Measurements from ENCODE around the gene IPO8.

Gene IPO8

GRCh38 chr12:30695199-30696102, at the start of gene IPO8:
Gene IPO8, minus strand, starts transcription at chr12:30695869. Its CDS starts 222 bp downstream, at chr12:30695647.
- peak; percentile 89 to 91 for DNase-seq

- DNase-seq = no peak
Observed at GRCh38 chr12:30744321-30744720, 48.7 kb upstream of the IPO8 start.

- DNase-seq = no peak
Observed at GRCh38 chr12:30740274-30740673, 44.6 kb upstream of the IPO8 start.

- no peak for DNase-seq
Observed at GRCh38 chr12:30739020-30739419, 43.4 kb upstream of the IPO8 start.

GRCh38 chr12:30732954-30733637, 37.4 kb upstream of the IPO8 start:
- no peak for DNase-seq

- no peak for DNase-seq
Observed at GRCh38 chr12:30730011-30730410, 34.3 kb upstream of the IPO8 start.

GRCh38 chr12:30729547-30729946, 33.9 kb upstream of the IPO8 start:
- no peak for DNase-seq

- no peak for DNase-seq
Observed at GRCh38 chr12:30726647-30727046, 31.0 kb upstream of the IPO8 start.

GRCh38 chr12:30725739-30726138, 30.1 kb upstream of the IPO8 start:
- DNase-seq = no peak

- DNase-seq = no peak
Observed at GRCh38 chr12:30719060-30719459, 23.4 kb upstream of the IPO8 start.

- no peak for DNase-seq
Observed at GRCh38 chr12:30707613-30708342, 12.1 kb upstream of the IPO8 start.

GRCh38 chr12:30706476-30706875, 10.8 kb upstream of the IPO8 start:
- no peak for DNase-seq

GRCh38 chr12:30701056-30701455, 5.4 kb upstream of the IPO8 start:
- DNase-seq = no peak

- DNase-seq = no peak
Observed at GRCh38 chr12:30700216-30700900, 4.7 kb upstream of the IPO8 start.

GRCh38 chr12:30698346-30698745, 2.7 kb upstream of the IPO8 start:
- DNase-seq = no peak

GRCh38 chr12:30696943-30697342, 1.3 kb upstream of the IPO8 start:
- DNase-seq = no peak

- no peak for DNase-seq
Observed at GRCh38 chr12:30696486-30696885, 817 bp upstream of the IPO8 start.

GRCh38 chr12:30696103-30696408, 387 bp upstream of the IPO8 start:
- DNase-seq = no peak

- peak in 1 of 2 donors; percentile 26 for DNase-seq
Observed at GRCh38 chr12:30694412-30695198, 1.1 kb downstream of the IPO8 start.

- no peak for DNase-seq
Observed at GRCh38 chr12:30692470-30692869, 3.2 kb downstream of the IPO8 start.

- DNase-seq = no peak
Observed at GRCh38 chr12:30691122-30691879, 4.4 kb downstream of the IPO8 start.

Measured in CD4-positive, alpha-beta T cell treated with Interferon alpha-2 for 1 hour (primary cell).